ENCODE data around the gene MSI2.

MSI2 gene

GRCh38 chr17:57319806-57320205 lies 63.5 kb downstream of the MSI2 start:
- no peak overlapping the region for H2AK5ac ChIP-seq (ENCODE audit: low read depth, low read length)
- H2BK12ac ChIP-seq (ENCODE audit: low read length): no peak overlapping the region
- H2BK15ac ChIP-seq (ENCODE audit: low read length): no peak overlapping the region
- H3K27me3 ChIP-seq (ENCODE audit: control insufficient read depth in 3 of 3, insufficient read depth in 3 of 3, low read depth in 1 of 3, low read length in 3 of 3): no peaks in the 10 kb centered on the region
- no peak overlapping the region for H3K23ac ChIP-seq (ENCODE audit: low read depth, low read length, poor library complexity)
- H3K4me3 ChIP-seq (ENCODE audit: low read length in 2 of 2): no peak overlapping the region
- no peak overlapping the region for H3K4me2 ChIP-seq (ENCODE audit: insufficient read depth, low read length, poor library complexity, severe bottlenecking)
- H4K8ac ChIP-seq (ENCODE audit: low read depth, low read length): no peak overlapping the region
- no peak overlapping the region for H2BK120ac ChIP-seq (ENCODE audit: low read depth, low read length)
- H3K18ac ChIP-seq (ENCODE audit: low read length): no peak overlapping the region
- H3K9ac ChIP-seq (ENCODE audit: low read depth, low read length, poor library complexity): no peak overlapping the region
- DNase-seq (ENCODE audit: low spot score): no peak
- H3K14ac ChIP-seq (ENCODE audit: low read length): no peak overlapping the region
- peaks cover 5 to 59% of the 10 kb centered on the region in 2 donors for H3K36me3 ChIP-seq (replicated peaks in 1 of 2; ENCODE audit: control insufficient read depth in 2 of 2, insufficient read depth in 2 of 2, low read length in 2 of 2)
- peaks cover 12% of the 10 kb centered on the region for H3K79me1 ChIP-seq (ENCODE audit: low read depth, low read length)
- WGBS, 2 donors (ENCODE audit: extremely low coverage in 2 of 2, insufficient read length in 2 of 2, insufficient replicate concordance in 1 of 2): no CpG with 5 or more reads among the region's 9 CpGs
- H3K4me1 ChIP-seq (ENCODE audit: control insufficient read depth in 2 of 2, insufficient read depth in 1 of 2, low read depth in 1 of 2, low read length in 2 of 2): peaks cover 0 to 23% of the 10 kb centered on the region in 2 donors
- H3K4ac ChIP-seq (ENCODE audit: low read length): no peak overlapping the region
- H3K9me3 ChIP-seq (replicated peaks in 1 of 2; ENCODE audit: control insufficient read depth in 2 of 2, insufficient read depth in 1 of 2, low read depth in 1 of 2, low read length in 2 of 2): no peaks in the 10 kb centered on the region
- no peak overlapping the region for H3K27ac ChIP-seq (replicated peaks; ENCODE audit: low read length)
- H2BK5ac ChIP-seq (ENCODE audit: low read length): no peak overlapping the region
- H4K91ac ChIP-seq (ENCODE audit: low read depth, low read length, poor library complexity): no peak overlapping the region
- no peak overlapping the region for H2AFZ ChIP-seq (ENCODE audit: low read length)

GRCh38 chr17:57323391-57323790 lies 67.1 kb downstream of the MSI2 start:
- H3K18ac ChIP-seq (ENCODE audit: low read length): peak overlapping the region; percentile 40
- DNase-seq (ENCODE audit: low spot score): no peak
- no CpG with 5 or more reads among the region's 10 CpGs for WGBS, 2 donors (ENCODE audit: extremely low coverage in 2 of 2, insufficient read length in 2 of 2, insufficient replicate concordance in 1 of 2)

GRCh38 chr17:57324060-57324459 lies 67.7 kb downstream of the MSI2 start:
- no CpG with 5 or more reads among the region's 13 CpGs for WGBS, 2 donors (ENCODE audit: extremely low coverage in 2 of 2, insufficient read length in 2 of 2, insufficient replicate concordance in 1 of 2)

More at GRCh38 chr17:57323391-57323790, 67.1 kb downstream of the MSI2 start:
- Histone ChIP-seq H3K79me1 (ENCODE audit: low read depth, low read length) (peaks cover 13% of the 10 kb centered on the region), H2AK5ac (ENCODE audit: low read depth, low read length) (no peak overlapping the region), H3K23ac (ENCODE audit: low read depth, low read length, poor library complexity) (no peak overlapping the region), H3K9ac (ENCODE audit: low read depth, low read length, poor library complexity) (no peak overlapping the region), H3K4ac (ENCODE audit: low read length) (no peak overlapping the region), H3K27ac (replicated peaks; ENCODE audit: low read length) (no peak overlapping the region), H3K14ac (ENCODE audit: low read length) (no peak overlapping the region), H2AFZ (ENCODE audit: low read length) (no peak overlapping the region), H3K27me3 (ENCODE audit: control insufficient read depth in 3 of 3, insufficient read depth in 3 of 3, low read depth in 1 of 3, low read length in 3 of 3) (no peaks in the 10 kb centered on the region), H4K8ac (ENCODE audit: low read depth, low read length) (peak overlapping the region; percentile 84), H3K36me3 (replicated peaks in 1 of 2; ENCODE audit: control insufficient read depth in 2 of 2, insufficient read depth in 2 of 2, low read length in 2 of 2) (peaks cover 5 to 56% of the 10 kb centered on the region in 2 donors), H3K4me2 (ENCODE audit: insufficient read depth, low read length, poor library complexity, severe bottlenecking) (no peak overlapping the region), H2BK120ac (ENCODE audit: low read depth, low read length) (no peak overlapping the region), H3K4me3 (ENCODE audit: low read length in 2 of 2) (no peak overlapping the region), H2BK15ac (ENCODE audit: low read length) (no peak overlapping the region), H2BK5ac (ENCODE audit: low read length) (no peak overlapping the region), H3K4me1 (ENCODE audit: control insufficient read depth in 2 of 2, insufficient read depth in 1 of 2, low read depth in 1 of 2, low read length in 2 of 2) (peaks cover 0 to 23% of the 10 kb centered on the region in 2 donors), H2BK12ac (ENCODE audit: low read length) (no peak overlapping the region), H4K91ac (ENCODE audit: low read depth, low read length, poor library complexity) (no peak overlapping the region), H3K9me3 (replicated peaks in 1 of 2; ENCODE audit: control insufficient read depth in 2 of 2, insufficient read depth in 1 of 2, low read depth in 1 of 2, low read length in 2 of 2) (no peaks in the 10 kb centered on the region)

GRCh38 chr17:57324631-57325030 lies 68.3 kb downstream of the MSI2 start:
- Histone ChIP-seq H2BK5ac (ENCODE audit: low read length) (no peak overlapping the region), H3K79me1 (ENCODE audit: low read depth, low read length) (peaks cover 13% of the 10 kb centered on the region), H3K36me3 (replicated peaks in 1 of 2; ENCODE audit: control insufficient read depth in 2 of 2, insufficient read depth in 2 of 2, low read length in 2 of 2) (peaks cover 5 to 48% of the 10 kb centered on the region in 2 donors)

More at GRCh38 chr17:57324060-57324459, 67.7 kb downstream of the MSI2 start:
- no peak overlapping the region for H3K9ac ChIP-seq (ENCODE audit: low read depth, low read length, poor library complexity)
- no peak overlapping the region for H3K18ac ChIP-seq (ENCODE audit: low read length)
- no peak overlapping the region for H3K23ac ChIP-seq (ENCODE audit: low read depth, low read length, poor library complexity)
- no peak for DNase-seq (ENCODE audit: low spot score)
- H3K14ac ChIP-seq (ENCODE audit: low read length): peak overlapping the region; percentile 4
- H2BK120ac ChIP-seq (ENCODE audit: low read depth, low read length): no peak overlapping the region
- H3K4me3 ChIP-seq (ENCODE audit: low read length in 2 of 2): no peak overlapping the region
- no peaks in the 10 kb centered on the region for H3K9me3 ChIP-seq (replicated peaks in 1 of 2; ENCODE audit: control insufficient read depth in 2 of 2, insufficient read depth in 1 of 2, low read depth in 1 of 2, low read length in 2 of 2)
- H2BK12ac ChIP-seq (ENCODE audit: low read length): no peak overlapping the region
- peaks cover 13% of the 10 kb centered on the region for H3K79me1 ChIP-seq (ENCODE audit: low read depth, low read length)
- H3K4me2 ChIP-seq (ENCODE audit: insufficient read depth, low read length, poor library complexity, severe bottlenecking): no peak overlapping the region
- H4K8ac ChIP-seq (ENCODE audit: low read depth, low read length): no peak overlapping the region
- H3K4ac ChIP-seq (ENCODE audit: low read length): no peak overlapping the region
- H3K27me3 ChIP-seq (ENCODE audit: control insufficient read depth in 3 of 3, insufficient read depth in 3 of 3, low read depth in 1 of 3, low read length in 3 of 3): no peaks in the 10 kb centered on the region
- H4K91ac ChIP-seq (ENCODE audit: low read depth, low read length, poor library complexity): no peak overlapping the region
- H3K36me3 ChIP-seq (replicated peaks in 1 of 2; ENCODE audit: control insufficient read depth in 2 of 2, insufficient read depth in 2 of 2, low read length in 2 of 2): peaks cover 5 to 51% of the 10 kb centered on the region in 2 donors
- no peak overlapping the region for H3K27ac ChIP-seq (replicated peaks; ENCODE audit: low read length)
- H2AK5ac ChIP-seq (ENCODE audit: low read depth, low read length): no peak overlapping the region
- H2AFZ ChIP-seq (ENCODE audit: low read length): no peak overlapping the region
- H2BK5ac ChIP-seq (ENCODE audit: low read length): no peak overlapping the region
- no peak overlapping the region for H2BK15ac ChIP-seq (ENCODE audit: low read length)
- H3K4me1 ChIP-seq (ENCODE audit: control insufficient read depth in 2 of 2, insufficient read depth in 1 of 2, low read depth in 1 of 2, low read length in 2 of 2): peaks cover 4 to 21% of the 10 kb centered on the region in 2 donors

More at GRCh38 chr17:57324631-57325030, 68.3 kb downstream of the MSI2 start:
- no peak overlapping the region for H3K14ac ChIP-seq (ENCODE audit: low read length)
- H3K27me3 ChIP-seq (ENCODE audit: control insufficient read depth in 3 of 3, insufficient read depth in 3 of 3, low read depth in 1 of 3, low read length in 3 of 3): no peaks in the 10 kb centered on the region
- no peak overlapping the region for H2BK120ac ChIP-seq (ENCODE audit: low read depth, low read length)
- no peak overlapping the region for H2AFZ ChIP-seq (ENCODE audit: low read length)
- H4K91ac ChIP-seq (ENCODE audit: low read depth, low read length, poor library complexity): no peak overlapping the region
- H3K9me3 ChIP-seq (replicated peaks in 1 of 2; ENCODE audit: control insufficient read depth in 2 of 2, insufficient read depth in 1 of 2, low read depth in 1 of 2, low read length in 2 of 2): no peaks in the 10 kb centered on the region
- no peak overlapping the region for H3K18ac ChIP-seq (ENCODE audit: low read length)
- peak overlapping the region; percentile 34 for H3K9ac ChIP-seq (ENCODE audit: low read depth, low read length, poor library complexity)
- no peak overlapping the region for H2AK5ac ChIP-seq (ENCODE audit: low read depth, low read length)
- no peak overlapping the region for H2BK15ac ChIP-seq (ENCODE audit: low read length)
- no peak overlapping the region for H3K4me2 ChIP-seq (ENCODE audit: insufficient read depth, low read length, poor library complexity, severe bottlenecking)
- no peak overlapping the region for H3K27ac ChIP-seq (replicated peaks; ENCODE audit: low read length)
- no peak overlapping the region for H3K23ac ChIP-seq (ENCODE audit: low read depth, low read length, poor library complexity)
- no peak overlapping the region for H2BK12ac ChIP-seq (ENCODE audit: low read length)
- no peak overlapping the region for H3K4me3 ChIP-seq (ENCODE audit: low read length in 2 of 2)
- peaks cover 9 to 20% of the 10 kb centered on the region in 2 donors for H3K4me1 ChIP-seq (ENCODE audit: control insufficient read depth in 2 of 2, insufficient read depth in 1 of 2, low read depth in 1 of 2, low read length in 2 of 2)
- no peak for DNase-seq (ENCODE audit: low spot score)
- H4K8ac ChIP-seq (ENCODE audit: low read depth, low read length): no peak overlapping the region
- H3K4ac ChIP-seq (ENCODE audit: low read length): no peak overlapping the region

All from neuronal stem cell (in vitro differentiated cells).